Ishikawa (cell line): ENCODE data around the gene TEX35.

ENCODE experiments used
- CEBPB ChIP-seq: IDR thresholded peaks from 2 replicates; pipeline ENCODE4 v1.6.1; 2012
- EGR1 ChIP-seq: IDR thresholded peaks from 2 replicates; pipeline ENCODE4 v1.6.1; 2012
- EP300 ChIP-seq: IDR thresholded peaks from 2 replicates; pipeline ENCODE4 v1.6.1; 2012; ENCODE audit warnings: borderline replicate concordance
- NFIC ChIP-seq: IDR thresholded peaks from 2 replicates; pipeline ENCODE4 v1.6.1; 2012
- RAD21 ChIP-seq: IDR thresholded peaks from 2 replicates; pipeline ENCODE4 v1.6.1; 2012; ENCODE audit warnings: low read depth
- REST ChIP-seq: IDR thresholded peaks from 2 replicates; pipeline ENCODE4 v1.6.1; 2012; ENCODE audit warnings: low read depth, mild to moderate bottlenecking
- TAF1 ChIP-seq: IDR thresholded peaks from 2 replicates; pipeline ENCODE4 v1.6.1; 2012; ENCODE audit warnings: low read depth, mild to moderate bottlenecking
- TCF12 ChIP-seq: IDR thresholded peaks from 2 replicates; pipeline ENCODE4 v1.6.1; 2012; ENCODE audit warnings: low read depth
- TEAD4 ChIP-seq: IDR thresholded peaks from 2 replicates; pipeline ENCODE4 v1.6.1; 2012
- YY1 ChIP-seq: IDR thresholded peaks from 2 replicates; pipeline ENCODE4 v1.6.1; 2012; ENCODE audit warnings: low read depth
- ZBTB7A ChIP-seq: IDR thresholded peaks from 2 replicates; pipeline ENCODE4 v1.6.1; 2012; ENCODE audit warnings: low read depth
- TF ChIP-seq, protein P1 (sequence below): IDR thresholded peaks from 2 replicates; pipeline ENCODE4 v1.6.1; 2012
- TF ChIP-seq, protein P2 (sequence below): IDR thresholded peaks from 2 replicates; pipeline ENCODE4 v1.6.1; 2012

DNA sequence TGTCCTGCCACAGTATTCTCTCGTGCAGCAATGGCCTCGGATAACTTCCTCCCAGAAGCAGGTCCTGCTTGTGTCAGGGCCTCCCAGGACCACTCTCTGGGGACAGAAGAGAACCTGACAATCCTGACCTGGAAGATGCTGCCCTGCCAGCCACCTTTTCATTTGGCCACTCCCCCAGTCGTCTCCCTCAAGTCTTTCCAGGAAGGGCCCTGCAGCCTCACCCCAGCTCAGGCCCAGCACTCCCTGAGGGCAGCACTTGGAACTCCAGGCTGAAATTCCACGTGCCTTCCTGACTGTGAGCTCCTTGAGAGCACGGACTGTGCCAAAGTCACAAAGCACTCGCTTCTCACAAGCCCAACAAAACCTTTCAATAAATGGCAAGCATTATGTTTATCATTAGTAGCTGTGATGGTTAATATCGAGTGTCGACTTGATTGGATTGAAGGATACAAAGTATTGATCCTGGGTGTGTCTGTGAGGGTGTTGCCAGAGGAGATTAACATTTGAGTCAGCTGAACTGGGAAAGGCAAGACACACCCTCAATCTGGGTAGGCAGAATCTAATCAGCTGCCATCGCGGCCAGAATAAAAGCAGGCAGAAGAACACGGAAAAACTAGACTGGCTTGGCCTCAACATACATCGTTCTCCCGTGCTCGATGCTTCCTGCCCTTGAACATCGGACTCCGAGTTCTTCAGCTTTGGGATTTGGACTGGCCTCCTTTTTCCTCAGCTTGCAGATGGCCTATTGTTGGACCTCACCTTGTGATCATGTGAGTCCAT is 13.8 kb upstream of the TEX35 start:
- TF ChIP-seq ZBTB7A (no peak), REST (no peak), TEAD4 (no peak), CEBPB (no peak), TCF12 (no peak), EP300 (no peak), RAD21 (no peak), YY1 (no peak), TAF1 (no peak), EGR1 (no peak), NFIC (no peak)
- TF ChIP-seq, protein P1, sequence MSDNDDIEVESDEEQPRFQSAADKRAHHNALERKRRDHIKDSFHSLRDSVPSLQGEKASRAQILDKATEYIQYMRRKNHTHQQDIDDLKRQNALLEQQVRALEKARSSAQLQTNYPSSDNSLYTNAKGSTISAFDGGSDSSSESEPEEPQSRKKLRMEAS, result no peak
- TF ChIP-seq, protein P2, sequence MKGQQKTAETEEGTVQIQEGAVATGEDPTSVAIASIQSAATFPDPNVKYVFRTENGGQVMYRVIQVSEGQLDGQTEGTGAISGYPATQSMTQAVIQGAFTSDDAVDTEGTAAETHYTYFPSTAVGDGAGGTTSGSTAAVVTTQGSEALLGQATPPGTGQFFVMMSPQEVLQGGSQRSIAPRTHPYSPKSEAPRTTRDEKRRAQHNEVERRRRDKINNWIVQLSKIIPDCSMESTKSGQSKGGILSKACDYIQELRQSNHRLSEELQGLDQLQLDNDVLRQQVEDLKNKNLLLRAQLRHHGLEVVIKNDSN, result no peak
